Natural killer cell (primary cell): ENCODE results near the gene CEBPB. TPM values are rescaled to one million over a fixed set of nuclear protein-coding genes. Genes with fewer than 3 reads are reported as not detected.

Source experiments
- ATAC-seq, 3 donors: fragments of 150-1000 bp in 2 of 3; fragments of 200-7000 bp in 1 of 3; cut with Tn5 transposase; 1 replicate in 1 of 3; 2 replicates in 2 of 3; pipeline ENCODE4 v1.10.0; 2021; ENCODE audit warnings: mild to moderate bottlenecking in 2 of 3, moderate library complexity in 2 of 3
- DNase-seq, 2 donors: peaks; one replicate each; pipeline versions ENCODE4 v3.0.0 to v3.0.0-alpha.2; 2013 to 2021; ENCODE audit warnings: mixed read lengths in 1 of 2
- H3K27ac ChIP-seq: one replicate; pipeline ENCODE4 v1.5.1; 2013; ENCODE audit warnings: mild to moderate bottlenecking, low read length
- H3K27me3 ChIP-seq: one replicate; pipeline ENCODE4 v1.6.1; 2013; ENCODE audit warnings: low read length; ENCODE audit not compliant: control insufficient read depth, insufficient read depth
- H3K36me3 ChIP-seq: one replicate; pipeline ENCODE4 v1.6.1; 2013; ENCODE audit warnings: low read length; ENCODE audit not compliant: control insufficient read depth, insufficient read depth
- H3K4me1 ChIP-seq: one replicate; pipeline ENCODE4 v1.6.1; 2013; ENCODE audit warnings: low read length; ENCODE audit not compliant: control insufficient read depth, insufficient read depth
- H3K4me3 ChIP-seq: one replicate; pipeline ENCODE4 v1.5.1; 2013; ENCODE audit warnings: low read length
- H3K9me3 ChIP-seq: one replicate; pipeline ENCODE4 v1.6.1; 2013; ENCODE audit warnings: low read length; ENCODE audit not compliant: control insufficient read depth, insufficient read depth
- H3K27ac Mint-ChIP-seq, 2 donors: one replicate each; pipeline ENCODE4 v1.8.0; 2022; ENCODE audit warnings: mild to moderate bottlenecking in 2 of 2, mixed read lengths in 2 of 2, moderate library complexity in 1 of 2
- H3K27me3 Mint-ChIP-seq, 2 donors: one replicate each; pipeline ENCODE4 v1.8.0; 2022; ENCODE audit warnings: low read depth in 2 of 2, mixed read lengths in 2 of 2
- H3K36me3 Mint-ChIP-seq: one replicate; pipeline ENCODE4 v1.8.0; 2022; ENCODE audit warnings: mixed read lengths
- H3K4me1 Mint-ChIP-seq, 2 donors: one replicate each; pipeline ENCODE4 v1.8.0; 2022; ENCODE audit warnings: mixed read lengths in 2 of 2
- H3K4me3 Mint-ChIP-seq: one replicate; pipeline ENCODE4 v1.8.0; 2022; ENCODE audit warnings: mild to moderate bottlenecking, moderate library complexity, mixed read lengths
- H3K9me3 Mint-ChIP-seq, 2 donors: one replicate each; pipeline ENCODE4 v1.8.0; 2022; ENCODE audit warnings: mixed read lengths in 2 of 2
- WGBS: methylation state at CpG from one replicate; pipeline ENCODE4 v1.1.7; 2013; ENCODE audit warnings: missing lambda C conversion rate; ENCODE audit not compliant: insufficient coverage; 5-methylcytosine and 5-hydroxymethylcytosine counted together
- intact Hi-C: fragments of 100-400 bp; cut with micrococcal nuclease; formaldehyde crosslinking; loops from one replicate; pipeline ENCODE4 v1.14.2; 2022
- total RNA-seq, 4 donors: library from RNA; stranded (reverse); fragments of 120-200 nt in 1 of 4; gene quantifications; one replicate each; pipeline versions ENCODE4 v1.2.3 to v1.2.4, GENCODE V29; 2013 to 2022
- TF ChIP-seq, protein P1 (sequence below): fragments of 200-600 bp; IDR thresholded peaks from one replicate; pipeline ENCODE4 v1.8.0; 2022; ENCODE audit warnings: antibody characterized with exemption

The CEBPB gene
- total RNA-seq, 3 donors from 2014 or later (not counting 1 experiment from before 2014, with no cell fraction given) = 32.1 to 79.8 (median 68.2) TPM

GRCh38 chr20:50170549-50171220 is 19.9 kb upstream of the CEBPB start:
- no peak for ATAC-seq
- H3K9me3 Mint-ChIP-seq = no peaks in the 10 kb centered on the region
- 86% methylated on average over 13 of the region's 14 CpGs for WGBS

GRCh38 chr20:50172347-50173013 is 18.1 kb upstream of the CEBPB start:
- ATAC-seq (peak in 2 of 3 donors; percentile 39 to 55), DNase-seq (no peak)
- H3K9me3 ChIP-seq = no peaks in the 10 kb centered on the region
- Mint-ChIP-seq H3K9me3 (no peaks in the 10 kb centered on the region), H3K4me1 (peaks cover 0 to 7% of the 10 kb centered on the region in 2 donors), H3K36me3 (no peaks in the 10 kb centered on the region), H3K27me3 (peaks cover 7 to 15% of the 10 kb centered on the region in 2 donors), H3K27ac (no peak overlapping the region), H3K4me3 (no peak overlapping the region)
- peaks cover 2% of the 10 kb centered on the region for H3K27me3 ChIP-seq
- 16% methylated on average over 36 of the region's 36 CpGs for WGBS
- H3K4me1 ChIP-seq = peaks cover 8% of the 10 kb centered on the region
- TF ChIP-seq, protein P1, sequence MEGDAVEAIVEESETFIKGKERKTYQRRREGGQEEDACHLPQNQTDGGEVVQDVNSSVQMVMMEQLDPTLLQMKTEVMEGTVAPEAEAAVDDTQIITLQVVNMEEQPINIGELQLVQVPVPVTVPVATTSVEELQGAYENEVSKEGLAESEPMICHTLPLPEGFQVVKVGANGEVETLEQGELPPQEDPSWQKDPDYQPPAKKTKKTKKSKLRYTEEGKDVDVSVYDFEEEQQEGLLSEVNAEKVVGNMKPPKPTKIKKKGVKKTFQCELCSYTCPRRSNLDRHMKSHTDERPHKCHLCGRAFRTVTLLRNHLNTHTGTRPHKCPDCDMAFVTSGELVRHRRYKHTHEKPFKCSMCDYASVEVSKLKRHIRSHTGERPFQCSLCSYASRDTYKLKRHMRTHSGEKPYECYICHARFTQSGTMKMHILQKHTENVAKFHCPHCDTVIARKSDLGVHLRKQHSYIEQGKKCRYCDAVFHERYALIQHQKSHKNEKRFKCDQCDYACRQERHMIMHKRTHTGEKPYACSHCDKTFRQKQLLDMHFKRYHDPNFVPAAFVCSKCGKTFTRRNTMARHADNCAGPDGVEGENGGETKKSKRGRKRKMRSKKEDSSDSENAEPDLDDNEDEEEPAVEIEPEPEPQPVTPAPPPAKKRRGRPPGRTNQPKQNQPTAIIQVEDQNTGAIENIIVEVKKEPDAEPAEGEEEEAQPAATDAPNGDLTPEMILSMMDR = no peak
- H3K27ac ChIP-seq = no peak overlapping the region
- H3K4me3 ChIP-seq = no peak overlapping the region
- no peaks in the 10 kb centered on the region for H3K36me3 ChIP-seq
- intact Hi-C loops = no loop called here

More at GRCh38 chr20:50170549-50171220, 19.9 kb upstream of the CEBPB start:
- peaks cover 13 to 14% of the 10 kb centered on the region in 2 donors for H3K27me3 Mint-ChIP-seq
- Histone ChIP-seq H3K4me1 (peaks cover 17% of the 10 kb centered on the region), H3K4me3 (no peak overlapping the region), H3K27me3 (peaks cover 2% of the 10 kb centered on the region), H3K36me3 (no peaks in the 10 kb centered on the region), H3K9me3 (no peaks in the 10 kb centered on the region), H3K27ac (no peak overlapping the region)
- TF ChIP-seq, protein P1 = no peak
- H3K4me1 Mint-ChIP-seq = peaks cover 8 to 15% of the 10 kb centered on the region in 2 donors
- no peak overlapping the region for H3K4me3 Mint-ChIP-seq
- no peaks in the 10 kb centered on the region for H3K36me3 Mint-ChIP-seq
- no peak for DNase-seq
- intact Hi-C loops = no loop called here
- no peak overlapping the region for H3K27ac Mint-ChIP-seq

- Histone ChIP-seq H3K9me3 (no peaks in the 10 kb centered on the region), H3K36me3 (no peaks in the 10 kb centered on the region), H3K27me3 (peaks cover 2% of the 10 kb centered on the region), H3K4me3 (no peak overlapping the region), H3K4me1 (peaks cover 8% of the 10 kb centered on the region), H3K27ac (no peak overlapping the region)
- 92% methylated on average over 5 of the region's 5 CpGs for WGBS
- ATAC-seq = no peak
- DNase-seq = no peak
- H3K4me1 Mint-ChIP-seq = peaks cover 0 to 7% of the 10 kb centered on the region in 2 donors
- intact Hi-C loops = no loop called here
- no peaks in the 10 kb centered on the region for H3K9me3 Mint-ChIP-seq
- no peak overlapping the region for H3K27ac Mint-ChIP-seq
- peaks cover 3 to 17% of the 10 kb centered on the region in 2 donors for H3K27me3 Mint-ChIP-seq
- no peaks in the 10 kb centered on the region for H3K36me3 Mint-ChIP-seq
- TF ChIP-seq, protein P1 = no peak
- H3K4me3 Mint-ChIP-seq = no peak overlapping the region
Observed at GRCh38 chr20:50174456-50174855, 16.2 kb upstream of the CEBPB start.
